Glutamatergic neuron (in vitro differentiated cells): ENCODE results near the gene TEX2. TPM values are rescaled to one million over a fixed set of nuclear protein-coding genes. Genes with fewer than 3 reads are reported as not detected.

ENCODE experiments used
- DNase-seq: peaks from one replicate; pipeline ENCODE4 v3.0.0; 2022
- H3K27ac Mint-ChIP-seq: one replicate; pipeline ENCODE4 v1.8.0; 2020; ENCODE audit warnings: mild to moderate bottlenecking, mixed read lengths, inconsistent platforms; ENCODE audit not compliant: unreplicated experiment
- H3K27me3 Mint-ChIP-seq: one replicate; pipeline ENCODE4 v1.8.0; 2020; ENCODE audit warnings: mild to moderate bottlenecking, moderate library complexity, mixed read lengths, inconsistent platforms; ENCODE audit not compliant: unreplicated experiment
- H3K36me3 Mint-ChIP-seq: one replicate; pipeline ENCODE4 v1.8.0; 2020; ENCODE audit warnings: mild to moderate bottlenecking, mixed read lengths, inconsistent platforms; ENCODE audit not compliant: unreplicated experiment
- H3K4me1 Mint-ChIP-seq: one replicate; pipeline ENCODE4 v1.8.0; 2020; ENCODE audit warnings: mild to moderate bottlenecking, low read depth, mixed read lengths, inconsistent platforms; ENCODE audit not compliant: unreplicated experiment
- H3K4me3 Mint-ChIP-seq: one replicate; pipeline ENCODE4 v1.8.0; 2020; ENCODE audit warnings: mild to moderate bottlenecking, mixed read lengths, inconsistent platforms; ENCODE audit not compliant: unreplicated experiment
- H3K9me3 Mint-ChIP-seq: one replicate; pipeline ENCODE4 v1.8.0; 2020; ENCODE audit warnings: mild to moderate bottlenecking, moderate library complexity, mixed read lengths, inconsistent platforms; ENCODE audit not compliant: unreplicated experiment
- total RNA-seq: library from RNA; stranded (reverse); fragmentation: NEBNext Ultra II Directional; extraction: Animal tissue kit (Norgen Biotek cat#: 25700); gene quantifications from one replicate; pipeline ENCODE4 v1.2.1, GENCODE V29; 2021; ENCODE audit not compliant: unreplicated experiment
- TF ChIP-seq, protein P1 (sequence below): fragments of 200-600 bp; sonication (generic); IDR thresholded peaks from one replicate; pipeline ENCODE4 v1.5.0; 2021; ENCODE audit not compliant: partially characterized antibody, unreplicated experiment

The TEX2 gene
- total RNA-seq, 1 donor from 2014 or later: 11.7 TPM

DNA sequence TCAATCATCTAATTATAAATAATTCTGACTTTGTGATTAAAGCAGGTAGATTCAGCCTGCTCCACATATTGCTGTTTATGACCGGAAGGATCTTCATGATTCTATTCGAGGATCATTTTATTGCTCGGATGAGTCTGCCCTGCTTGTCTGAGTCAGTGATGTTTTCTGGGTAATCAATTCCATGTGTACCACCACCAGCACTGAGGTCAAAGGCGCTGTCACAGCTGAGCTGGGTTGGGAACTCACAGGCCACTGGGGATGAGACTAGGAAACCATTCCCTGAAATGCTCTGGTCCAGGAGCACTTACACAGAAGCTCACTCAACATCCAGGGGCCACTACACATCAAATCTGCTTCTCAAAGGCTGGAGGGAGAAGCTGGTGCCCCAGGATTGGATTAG is 102.7 kb downstream of the TEX2 start:
- TF ChIP-seq, protein P1, sequence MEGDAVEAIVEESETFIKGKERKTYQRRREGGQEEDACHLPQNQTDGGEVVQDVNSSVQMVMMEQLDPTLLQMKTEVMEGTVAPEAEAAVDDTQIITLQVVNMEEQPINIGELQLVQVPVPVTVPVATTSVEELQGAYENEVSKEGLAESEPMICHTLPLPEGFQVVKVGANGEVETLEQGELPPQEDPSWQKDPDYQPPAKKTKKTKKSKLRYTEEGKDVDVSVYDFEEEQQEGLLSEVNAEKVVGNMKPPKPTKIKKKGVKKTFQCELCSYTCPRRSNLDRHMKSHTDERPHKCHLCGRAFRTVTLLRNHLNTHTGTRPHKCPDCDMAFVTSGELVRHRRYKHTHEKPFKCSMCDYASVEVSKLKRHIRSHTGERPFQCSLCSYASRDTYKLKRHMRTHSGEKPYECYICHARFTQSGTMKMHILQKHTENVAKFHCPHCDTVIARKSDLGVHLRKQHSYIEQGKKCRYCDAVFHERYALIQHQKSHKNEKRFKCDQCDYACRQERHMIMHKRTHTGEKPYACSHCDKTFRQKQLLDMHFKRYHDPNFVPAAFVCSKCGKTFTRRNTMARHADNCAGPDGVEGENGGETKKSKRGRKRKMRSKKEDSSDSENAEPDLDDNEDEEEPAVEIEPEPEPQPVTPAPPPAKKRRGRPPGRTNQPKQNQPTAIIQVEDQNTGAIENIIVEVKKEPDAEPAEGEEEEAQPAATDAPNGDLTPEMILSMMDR: no peak
- H3K4me3 Mint-ChIP-seq: no peak overlapping the region
- no peaks in the 10 kb centered on the region for H3K36me3 Mint-ChIP-seq
- no peak overlapping the region for H3K27ac Mint-ChIP-seq
- H3K4me1 Mint-ChIP-seq: peaks cover 10% of the 10 kb centered on the region
- H3K9me3 Mint-ChIP-seq: no peaks in the 10 kb centered on the region
- no peak for DNase-seq
- peaks cover under 1% of the 10 kb centered on the region for H3K27me3 Mint-ChIP-seq

DNA sequence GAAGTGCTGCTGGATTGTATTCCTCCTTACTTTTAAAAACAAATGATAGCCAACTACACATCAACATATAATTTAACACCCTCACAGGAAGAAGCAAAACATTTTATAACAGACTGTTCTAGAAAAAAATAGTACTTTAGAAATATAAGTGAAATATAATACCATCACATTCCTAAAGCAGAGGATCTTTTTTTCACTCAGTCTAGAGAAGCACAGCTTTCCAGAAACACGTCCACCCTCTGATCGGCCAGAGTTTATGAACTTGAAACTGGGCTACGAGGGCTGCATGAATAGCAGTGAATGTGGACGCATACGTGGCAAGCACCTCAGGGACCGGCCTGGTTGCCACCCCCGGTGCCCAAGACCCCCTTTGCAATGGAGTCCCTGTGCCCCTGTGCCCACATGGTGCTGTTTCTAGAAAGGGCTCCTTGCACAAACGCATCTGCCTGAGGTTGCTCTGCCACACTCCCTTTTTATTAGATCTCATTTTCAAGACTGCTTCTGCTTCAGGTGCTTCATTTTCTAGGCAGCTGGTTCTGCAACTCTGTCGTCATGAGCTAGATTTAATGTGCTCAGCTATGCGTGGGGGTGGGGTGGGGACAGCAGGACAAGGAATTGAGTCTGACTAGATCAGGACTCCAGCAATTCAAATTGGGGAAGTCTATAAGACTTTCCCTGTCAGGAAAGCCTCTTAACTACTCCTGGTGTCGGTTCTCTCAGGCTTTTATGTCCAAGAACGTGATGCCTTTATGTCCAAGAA is 104.0 kb downstream of the TEX2 start:
- H3K9me3 Mint-ChIP-seq: no peaks in the 10 kb centered on the region
- peaks cover 19% of the 10 kb centered on the region for H3K4me1 Mint-ChIP-seq
- H3K36me3 Mint-ChIP-seq: no peaks in the 10 kb centered on the region
- DNase-seq: no peak
- TF ChIP-seq, protein P1: no peak
- no peak overlapping the region for H3K4me3 Mint-ChIP-seq
- H3K27ac Mint-ChIP-seq: no peak overlapping the region
- peaks cover 2% of the 10 kb centered on the region for H3K27me3 Mint-ChIP-seq

DNA sequence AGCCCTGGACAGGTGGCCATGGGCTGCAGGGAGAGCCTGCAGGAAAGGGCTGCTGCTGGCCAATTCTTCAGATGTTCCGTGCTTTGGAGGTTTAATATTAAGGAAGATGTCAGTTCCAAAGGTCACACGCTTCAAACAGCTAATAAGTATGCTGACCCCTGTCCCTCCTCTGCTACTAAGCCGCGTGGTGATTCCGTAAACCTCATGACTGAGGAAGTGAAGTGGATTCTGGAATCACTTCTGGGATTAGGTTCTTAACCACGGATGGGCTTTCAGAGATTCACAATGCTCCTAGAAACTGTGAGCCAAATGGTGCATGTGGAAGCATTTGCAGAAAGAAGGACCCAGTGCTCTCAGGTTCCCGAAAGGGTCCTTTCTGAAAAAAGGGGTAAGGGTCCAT is 104.7 kb downstream of the TEX2 start:
- no peak for DNase-seq
- TF ChIP-seq, protein P1: no peak
- H3K4me3 Mint-ChIP-seq: no peak overlapping the region
- no peaks in the 10 kb centered on the region for H3K9me3 Mint-ChIP-seq
- H3K27me3 Mint-ChIP-seq: peaks cover 2% of the 10 kb centered on the region
- no peak overlapping the region for H3K27ac Mint-ChIP-seq
- no peaks in the 10 kb centered on the region for H3K36me3 Mint-ChIP-seq
- H3K4me1 Mint-ChIP-seq: peaks cover 19% of the 10 kb centered on the region

DNA sequence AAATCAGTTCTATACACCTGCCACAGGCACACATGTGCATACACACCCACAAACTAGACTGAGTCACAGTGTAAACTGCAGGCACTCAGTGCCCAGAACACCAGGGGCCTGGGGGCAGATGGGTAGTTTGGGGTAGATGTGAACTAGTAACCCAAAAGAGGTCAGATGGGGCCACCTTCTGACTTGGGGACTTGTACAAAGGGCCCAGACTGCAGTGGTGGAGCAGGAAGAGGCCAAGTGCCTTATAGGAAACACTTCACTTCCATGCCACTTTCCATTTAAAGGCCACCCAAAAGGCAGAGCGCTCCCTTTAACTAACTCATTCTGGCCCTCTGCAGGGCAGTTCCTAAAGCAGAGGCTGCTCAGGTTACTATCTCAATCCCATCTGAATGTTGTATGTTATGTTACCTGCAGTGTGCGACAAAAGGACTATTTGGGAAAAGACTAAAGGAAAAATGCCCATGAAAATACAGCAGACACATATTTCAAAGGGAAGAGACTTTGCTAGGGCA is 105.3 kb downstream of the TEX2 start:
- H3K27me3 Mint-ChIP-seq: peaks cover 2% of the 10 kb centered on the region
- no peak overlapping the region for H3K4me3 Mint-ChIP-seq
- no peak for DNase-seq
- H3K27ac Mint-ChIP-seq: no peak overlapping the region
- TF ChIP-seq, protein P1: no peak
- peaks cover 25% of the 10 kb centered on the region for H3K4me1 Mint-ChIP-seq
- no peaks in the 10 kb centered on the region for H3K36me3 Mint-ChIP-seq
- H3K9me3 Mint-ChIP-seq: no peaks in the 10 kb centered on the region

DNA sequence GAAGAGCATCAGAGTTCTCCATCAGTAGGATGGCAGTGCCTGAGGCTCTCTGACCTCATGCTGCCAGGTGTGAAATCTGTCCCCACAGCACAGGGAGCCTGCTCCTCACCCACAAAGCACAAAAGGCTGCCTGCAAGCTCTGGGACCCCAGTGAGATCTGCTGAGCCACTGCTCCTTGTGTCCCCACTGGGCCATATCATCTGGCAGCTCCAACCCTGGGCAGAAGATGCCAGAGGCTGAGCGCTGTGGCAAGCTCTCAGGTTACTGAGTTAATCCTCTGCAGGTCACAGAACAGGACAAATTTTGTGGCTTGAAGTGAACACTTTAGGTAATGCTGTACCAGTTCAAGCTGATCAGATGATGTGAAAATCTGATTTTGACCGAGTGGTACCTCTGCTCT is 106.4 kb downstream of the TEX2 start:
- Mint-ChIP-seq H3K27ac (no peak overlapping the region), H3K36me3 (no peaks in the 10 kb centered on the region), H3K27me3 (peaks cover 2% of the 10 kb centered on the region), H3K4me3 (no peak overlapping the region), H3K9me3 (no peaks in the 10 kb centered on the region), H3K4me1 (peaks cover 34% of the 10 kb centered on the region)
- no peak for DNase-seq
- TF ChIP-seq, protein P1: no peak
